HG02885 (cell line): ENCODE data around the gene RAD18.

ENCODE experiments used
- ATAC-seq: cut with Tn5 transposase; IDR thresholded peaks from one replicate; pipeline ENCODE4 v1.9.1; 2021; ENCODE audit warnings: mild to moderate bottlenecking; ENCODE audit not compliant: unreplicated experiment, poor library complexity

Gene RAD18

GRCh38 chr3:8963137-8963853 lies at the start of gene RAD18:
RAD18 (minus strand) TSS chr3:8963472; CDS start chr3:8963385, 87 bp downstream.
- ATAC-seq, result peak; percentile 88

GRCh38 chr3:9012521-9012920 lies 49.2 kb upstream of the RAD18 start:
- ATAC-seq, result no peak

GRCh38 chr3:9009976-9010545 lies 46.8 kb upstream of the RAD18 start:
- ATAC-seq, result no peak

GRCh38 chr3:9008550-9009255 lies 45.4 kb upstream of the RAD18 start:
- ATAC-seq, result no peak

- no peak for ATAC-seq
These were observed 44.7 kb upstream of the RAD18 start for GRCh38 chr3:9007928-9008327.

GRCh38 chr3:9007213-9007612 lies 43.9 kb upstream of the RAD18 start:
- ATAC-seq, result no peak

- ATAC-seq, result no peak
These were observed 36.8 kb upstream of the RAD18 start for GRCh38 chr3:9000041-9000440.

- ATAC-seq, result no peak
These were observed 33.9 kb upstream of the RAD18 start for GRCh38 chr3:8997151-8997550.

- ATAC-seq, result no peak
These were observed 33.4 kb upstream of the RAD18 start for GRCh38 chr3:8996681-8997121.

- ATAC-seq, result no peak
These were observed 32.9 kb upstream of the RAD18 start for GRCh38 chr3:8996216-8996615.

- no peak for ATAC-seq
These were observed 31.0 kb upstream of the RAD18 start for GRCh38 chr3:8994226-8994625.

GRCh38 chr3:8993331-8993730 lies 30.1 kb upstream of the RAD18 start:
- ATAC-seq, result no peak

GRCh38 chr3:8992854-8993253 lies 29.6 kb upstream of the RAD18 start:
- no peak for ATAC-seq

GRCh38 chr3:8992199-8992598 lies 28.9 kb upstream of the RAD18 start:
- no peak for ATAC-seq

- ATAC-seq, result no peak
These were observed 27.3 kb upstream of the RAD18 start for GRCh38 chr3:8990266-8991215.

- ATAC-seq, result no peak
These were observed 25.7 kb upstream of the RAD18 start for GRCh38 chr3:8988791-8989558.

- ATAC-seq, result no peak
These were observed 25.0 kb upstream of the RAD18 start for GRCh38 chr3:8988384-8988655.

- ATAC-seq, result peak; percentile 69
These were observed 24.5 kb upstream of the RAD18 start for GRCh38 chr3:8987645-8988383.

GRCh38 chr3:8987226-8987625 lies 24.0 kb upstream of the RAD18 start:
- no peak for ATAC-seq
